Cardiac muscle cell (in vitro differentiated cells and primary cell): Measurements from ENCODE around the gene VSTM2L. TPM values are rescaled to one million over a fixed set of nuclear protein-coding genes. Genes with fewer than 3 reads are reported as not detected.

Experiments used
- DNase-seq, 2 donors: peaks; one replicate each; pipeline versions ENCODE4 v3.0.0 to v3.0.0-alpha.2; 2010 to 2017; ENCODE audit warnings: low read depth in 1 of 2, low spot score in 1 of 2
- H3K27ac ChIP-seq: fragments of 200-600 bp; sonication (generic); 2 replicates; pipeline ENCODE4 v1.5.1; 2016
- H3K27me3 ChIP-seq: fragments of 200-600 bp; sonication (generic); 2 replicates; pipeline ENCODE4 v1.6.0; 2016; ENCODE audit warnings: control low read depth
- H3K36me3 ChIP-seq: fragments of 200-600 bp; sonication (generic); 2 replicates; pipeline ENCODE4 v1.5.1; 2016; ENCODE audit warnings: control low read depth
- H3K4me1 ChIP-seq: fragments of 200-600 bp; sonication (generic); 2 replicates; pipeline ENCODE4 v1.8.1; 2017; ENCODE audit warnings: low read depth, mild to moderate bottlenecking, mixed run types
- H3K4me3 ChIP-seq: fragments of 200-600 bp; sonication (generic); 2 replicates; pipeline ENCODE4 v1.5.1; 2016; ENCODE audit warnings: mild to moderate bottlenecking
- H3K9me3 ChIP-seq: fragments of 200-600 bp; sonication (generic); 2 replicates; pipeline ENCODE4 v1.5.1; 2017; ENCODE audit warnings: low read depth, mild to moderate bottlenecking, control low read depth
- polyA plus RNA-seq: library from polyadenylated mRNA; unstranded; fragments of >200 nt; fragmentation: Nextera tagmentation; extraction: Ambion mirVana; gene quantifications from 2 replicates; pipeline ENCODE4 v1.2.1, GENCODE V29; 2016
- total RNA-seq: library from RNA; depleted of rRNA; stranded (reverse); fragments of >200 nt; gene quantifications from 2 replicates; pipeline ENCODE4 v1.2.3, GENCODE V29; 2016
- TF ChIP-seq, protein P1 (sequence below): IDR thresholded peaks from 2 replicates; pipeline ENCODE4 v1.5.1; 2012; ENCODE audit warnings: low read depth, mild to moderate bottlenecking, low read length

The VSTM2L gene
- total and polyA plus RNA-seq, 2 experiments from 2014 or later = 83.4 to 321 TPM

DNA sequence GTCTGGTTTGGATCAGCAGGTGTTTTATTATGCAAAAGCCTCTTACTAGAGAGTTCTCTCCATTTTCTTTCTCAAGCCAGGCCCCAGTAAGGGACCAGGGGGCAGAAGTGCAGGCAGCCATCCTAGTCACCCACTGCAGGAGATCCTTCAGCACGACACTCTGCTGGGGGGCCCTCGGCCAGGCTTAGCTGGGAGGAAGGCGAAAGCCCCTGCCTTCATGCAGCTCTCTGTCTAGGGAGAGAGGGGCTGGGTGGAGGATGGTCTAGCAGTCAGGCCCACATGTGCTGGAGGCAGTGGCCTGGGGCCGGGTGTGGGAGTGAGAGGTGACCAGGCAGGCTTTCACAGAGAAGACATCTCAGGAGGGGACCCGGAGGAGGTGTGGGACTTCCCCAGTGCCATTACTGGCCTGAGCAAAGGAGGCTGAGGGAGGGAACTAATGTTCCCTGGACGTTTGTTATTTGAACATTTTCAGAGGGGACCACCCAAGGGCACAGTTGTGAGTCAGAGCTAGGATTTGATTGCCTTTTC is 33.5 kb upstream of the VSTM2L start:
- Histone ChIP-seq H3K27me3 (no peaks in the 10 kb centered on the region), H3K36me3 (no peaks in the 10 kb centered on the region), H3K9me3 (no peaks in the 10 kb centered on the region), H3K4me1 (peaks cover 11% of the 10 kb centered on the region), H3K27ac (no peak overlapping the region), H3K4me3 (no peak overlapping the region)
- no peak for DNase-seq
- TF ChIP-seq, protein P1, sequence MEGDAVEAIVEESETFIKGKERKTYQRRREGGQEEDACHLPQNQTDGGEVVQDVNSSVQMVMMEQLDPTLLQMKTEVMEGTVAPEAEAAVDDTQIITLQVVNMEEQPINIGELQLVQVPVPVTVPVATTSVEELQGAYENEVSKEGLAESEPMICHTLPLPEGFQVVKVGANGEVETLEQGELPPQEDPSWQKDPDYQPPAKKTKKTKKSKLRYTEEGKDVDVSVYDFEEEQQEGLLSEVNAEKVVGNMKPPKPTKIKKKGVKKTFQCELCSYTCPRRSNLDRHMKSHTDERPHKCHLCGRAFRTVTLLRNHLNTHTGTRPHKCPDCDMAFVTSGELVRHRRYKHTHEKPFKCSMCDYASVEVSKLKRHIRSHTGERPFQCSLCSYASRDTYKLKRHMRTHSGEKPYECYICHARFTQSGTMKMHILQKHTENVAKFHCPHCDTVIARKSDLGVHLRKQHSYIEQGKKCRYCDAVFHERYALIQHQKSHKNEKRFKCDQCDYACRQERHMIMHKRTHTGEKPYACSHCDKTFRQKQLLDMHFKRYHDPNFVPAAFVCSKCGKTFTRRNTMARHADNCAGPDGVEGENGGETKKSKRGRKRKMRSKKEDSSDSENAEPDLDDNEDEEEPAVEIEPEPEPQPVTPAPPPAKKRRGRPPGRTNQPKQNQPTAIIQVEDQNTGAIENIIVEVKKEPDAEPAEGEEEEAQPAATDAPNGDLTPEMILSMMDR = no peak

DNA sequence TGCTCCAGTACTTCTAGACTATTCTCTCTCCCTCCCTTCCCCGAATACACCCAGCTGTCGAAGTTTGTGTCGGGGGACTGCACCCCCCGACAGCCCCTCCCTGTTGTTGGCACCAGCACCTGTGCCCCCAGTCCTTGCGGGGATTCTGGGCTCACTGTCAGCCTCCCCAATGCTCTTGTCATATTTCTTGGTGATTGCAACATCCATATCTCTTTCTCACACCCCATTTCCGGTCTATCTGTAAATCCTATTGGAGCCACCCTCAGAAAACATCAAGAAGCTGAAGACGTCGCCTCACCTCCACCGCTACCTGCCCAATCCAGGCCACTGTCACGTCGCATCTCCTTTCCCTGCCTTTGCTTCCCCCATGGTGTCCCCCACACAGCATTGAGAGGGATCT is 32.6 kb upstream of the VSTM2L start:
- no peak overlapping the region for H3K27ac ChIP-seq
- H3K36me3 ChIP-seq = no peaks in the 10 kb centered on the region
- H3K4me3 ChIP-seq = no peak overlapping the region
- no peaks in the 10 kb centered on the region for H3K9me3 ChIP-seq
- H3K27me3 ChIP-seq = no peaks in the 10 kb centered on the region
- peaks cover 7% of the 10 kb centered on the region for H3K4me1 ChIP-seq
- TF ChIP-seq, protein P1 = no peak
- no peak for DNase-seq

DNA sequence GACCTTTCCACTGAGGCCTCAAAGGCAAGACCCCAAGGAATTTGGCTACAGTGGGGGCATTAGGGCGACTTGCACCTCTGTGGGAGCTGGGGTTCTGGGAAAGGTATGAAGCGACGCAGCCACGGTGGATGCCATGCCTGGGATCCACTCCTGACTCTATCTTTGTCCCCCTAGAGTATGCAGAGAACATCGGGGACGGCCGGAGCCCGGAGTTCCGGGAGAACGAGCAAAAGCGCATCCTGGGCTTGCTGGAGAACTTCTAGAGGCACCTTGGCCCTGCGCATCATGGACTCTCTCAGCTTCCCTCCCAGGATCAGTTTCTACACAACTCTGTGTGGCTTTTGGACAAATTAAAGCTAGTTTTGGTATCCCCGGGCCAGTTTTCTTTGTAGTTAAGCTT is 31.2 kb upstream of the VSTM2L start:
- TF ChIP-seq, protein P1 = no peak
- Histone ChIP-seq H3K4me1 (no peaks in the 10 kb centered on the region), H3K36me3 (no peaks in the 10 kb centered on the region), H3K27me3 (no peaks in the 10 kb centered on the region), H3K27ac (no peak overlapping the region), H3K9me3 (no peaks in the 10 kb centered on the region), H3K4me3 (no peak overlapping the region)
- DNase-seq = no peak

DNA sequence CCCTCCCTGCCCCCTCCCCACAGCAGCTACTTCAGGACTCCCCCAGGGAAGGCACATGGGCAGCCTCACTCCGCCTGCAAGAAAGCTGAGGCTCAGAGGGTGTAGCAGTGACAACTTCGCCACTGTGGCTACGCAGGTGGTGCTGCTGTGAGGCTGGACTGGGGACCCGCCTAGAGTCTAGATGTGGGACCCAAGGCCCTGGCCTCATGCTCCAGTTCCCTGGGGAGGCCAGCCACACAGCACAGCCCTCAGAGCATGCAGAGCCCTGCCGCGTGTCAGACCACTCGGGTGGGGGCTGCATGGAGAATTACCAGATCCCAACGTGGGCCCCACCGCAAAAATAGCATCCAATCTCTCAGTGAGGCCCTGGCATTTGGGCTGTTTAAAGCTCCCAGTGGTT is 30.8 kb upstream of the VSTM2L start:
- Histone ChIP-seq H3K27ac (no peak overlapping the region), H3K36me3 (no peaks in the 10 kb centered on the region), H3K27me3 (no peaks in the 10 kb centered on the region), H3K4me3 (no peak overlapping the region), H3K4me1 (no peaks in the 10 kb centered on the region), H3K9me3 (no peaks in the 10 kb centered on the region)
- TF ChIP-seq, protein P1 = no peak
- DNase-seq = no peak

DNA sequence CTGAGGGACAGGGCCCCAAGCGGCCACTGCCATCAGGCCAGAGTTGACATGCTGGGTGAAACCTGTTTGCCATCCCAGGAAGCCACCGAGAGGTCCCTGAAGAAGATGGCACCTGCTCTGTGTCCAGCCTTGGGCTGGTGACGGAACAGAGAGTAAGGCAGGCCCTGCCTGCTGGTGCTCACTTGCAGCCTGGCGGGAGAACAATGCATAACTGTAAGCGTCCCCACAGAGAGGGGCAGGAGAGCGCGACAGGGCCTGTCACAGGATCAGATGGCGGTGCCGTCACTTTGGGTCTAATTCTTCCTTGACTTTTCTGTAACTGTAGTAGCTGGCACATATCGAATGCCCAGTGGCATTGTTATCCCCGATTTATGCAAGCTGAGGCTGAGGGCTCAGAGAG is 29.0 kb upstream of the VSTM2L start:
- Histone ChIP-seq H3K4me3 (no peak overlapping the region), H3K9me3 (no peaks in the 10 kb centered on the region), H3K36me3 (no peaks in the 10 kb centered on the region), H3K27ac (no peak overlapping the region), H3K4me1 (peaks cover 10% of the 10 kb centered on the region), H3K27me3 (no peaks in the 10 kb centered on the region)
- no peak for DNase-seq
- TF ChIP-seq, protein P1 = no peak
